ENCODE measurements around the gene NLGN1. TPM values are rescaled to one million over a fixed set of nuclear protein-coding genes. Genes with fewer than 3 reads are reported as not detected.
A peak's percentile ranks its signal among the peaks of the same experiment; 100 is the strongest.

NLGN1 gene
- total and polyA plus RNA-seq, 9 of the 15 experiments (the other 6 are each of a cell fraction or from before 2014, with no cell fraction given), result under 0.01 to 0.01 TPM; not detected in 7

GRCh38 chr3:174000675-174001074 lies 603.1 kb downstream of the NLGN1 start:
- no peaks in the 10 kb centered on the region for H3K36me3 ChIP-seq (ENCODE audit: control insufficient read depth, insufficient read depth, low read length)
- no peaks in the 10 kb centered on the region for H4K20me1 ChIP-seq (replicated peaks; ENCODE audit: control insufficient read depth, insufficient read depth, low read length)
- no peak overlapping the region for H3K9ac ChIP-seq (ENCODE audit: insufficient read depth in 1 of 2, low read depth in 2 of 2, low read length in 2 of 2)
- TF ChIP-seq ZNF57 (CRISPR knock-in tag; IDR thresholded peaks at IDR 0.05) (no peak), MAFG (tag; conservative IDR thresholded peaks at IDR 0.05) (no peak), PRPF4 (IDR thresholded peaks at IDR 0.05; ENCODE audit: insufficient read depth, low read depth, low read length, poor library complexity, severe bottlenecking) (no peak), ZNF707 (CRISPR knock-in tag; conservative IDR thresholded peaks at IDR 0.05) (no peak), FOS (IDR thresholded peaks at IDR 0.05; ENCODE audit: extremely low read depth, insufficient read length) (no peak), CBFA2T3 (IDR thresholded peaks at IDR 0.05) (no peak), MEF2D (tag; conservative IDR thresholded peaks at IDR 0.05; ENCODE audit: low read depth) (no peak), NR3C1 (CRISPR knock-in tag; IDR thresholded peaks at IDR 0.05) (no peak)
- H2AFZ ChIP-seq (ENCODE audit: low read depth, low read length), result no peak overlapping the region
- intact Hi-C loops (cut with micrococcal nuclease), result no loop called here
- in situ Hi-C loops (cut with MboI), result no loop called here
- H3K79me2 ChIP-seq (ENCODE audit: control insufficient read depth, insufficient read depth, low read length), result no peaks in the 10 kb centered on the region
- no peak for ATAC-seq
- WGBS (ENCODE audit: insufficient coverage, low coverage, missing lambda C conversion rate), result 0% methylated on average over 1 of the region's 1 CpG
- no TSS peak for BruUV-seq (replicated peaks)
- DNase-seq (ENCODE audit: extremely low read depth in 1 of 4, low spot score in 3 of 4), result no peak
- CTCF ChIA-PET (ENCODE audit: low intra/inter-chr PET ratio), result no interaction called here
- no peak overlapping the region for H3K4me3 ChIP-seq
- no peak for FAIRE-seq
- 0 out of 2 replicates have a peak, but pooled peaks cover 4% of the 10 kb centered on the region for H3K9me3 ChIP-seq (replicated peaks; ENCODE audit: control insufficient read depth, insufficient read depth, low read depth, low read length)
- no peak overlapping the region for H3K27ac ChIP-seq (ENCODE audit: extremely low read depth, low read depth, low read length)
- POLR2A ChIA-PET, result no interaction called here
- H3K4me2 ChIP-seq (ENCODE audit: insufficient read depth, low read length), result no peak overlapping the region
- H3K4me1 ChIP-seq (replicated peaks in 1 of 2; ENCODE audit: control insufficient read depth in 2 of 2, insufficient read depth in 2 of 2, low read length in 2 of 2), result no peaks in the 10 kb centered on the region
- H3K9me1 ChIP-seq (ENCODE audit: control insufficient read depth, insufficient read depth, low read length), result no peaks in the 10 kb centered on the region
- no peaks in the 10 kb centered on the region for H3K27me3 ChIP-seq (ENCODE audit: control insufficient read depth in 2 of 2, insufficient read depth in 2 of 2, low read length in 2 of 2)

GRCh38 chr3:174002543-174002942 lies 605.0 kb downstream of the NLGN1 start:
- TF ChIP-seq MTA3 (IDR thresholded peaks at IDR 0.05; ENCODE audit: borderline replicate concordance) (no peak), RAD21 (CRISPR knock-in tag; conservative IDR thresholded peaks at IDR 0.05 in 1 of 2, IDR thresholded peaks at IDR 0.05 in 1 of 2) (peak in 1 of 2 experiments; percentile 4; a peak in 1 of 4 replicates), GTF2F1 (IDR thresholded peaks at IDR 0.05; ENCODE audit: low read depth, low read length) (no peak), ZNF507 (tag; conservative IDR thresholded peaks at IDR 0.05) (no peak)
- no peaks in the 10 kb centered on the region for H3K27me3 ChIP-seq (ENCODE audit: control insufficient read depth in 2 of 2, insufficient read depth in 2 of 2, low read length in 2 of 2)
- no peaks in the 10 kb centered on the region for H3K4me1 ChIP-seq (replicated peaks in 1 of 2; ENCODE audit: control insufficient read depth in 2 of 2, insufficient read depth in 2 of 2, low read length in 2 of 2)
- H3K9ac ChIP-seq (ENCODE audit: insufficient read depth in 1 of 2, low read depth in 2 of 2, low read length in 2 of 2), result no peak overlapping the region
- H3K36me3 ChIP-seq (ENCODE audit: control insufficient read depth, insufficient read depth, low read length), result no peaks in the 10 kb centered on the region
- H4K20me1 ChIP-seq (replicated peaks; ENCODE audit: control insufficient read depth, insufficient read depth, low read length), result no peaks in the 10 kb centered on the region
- FAIRE-seq (no peak), DNase-seq (ENCODE audit: extremely low read depth in 1 of 4, low spot score in 3 of 4) (no peak), ATAC-seq (no peak)
- H3K4me2 ChIP-seq (ENCODE audit: insufficient read depth, low read length), result no peak overlapping the region
- no peaks in the 10 kb centered on the region for H3K9me1 ChIP-seq (ENCODE audit: control insufficient read depth, insufficient read depth, low read length)
- intact Hi-C loops (cut with micrococcal nuclease) (no loop called here), in situ Hi-C loops (cut with MboI) (no loop called here)
- WGBS (ENCODE audit: insufficient coverage, low coverage, missing lambda C conversion rate), result 0% methylated on average over 1 of the region's 1 CpG
- 0 out of 2 replicates have a peak, but pooled peaks cover 4% of the 10 kb centered on the region for H3K9me3 ChIP-seq (replicated peaks; ENCODE audit: control insufficient read depth, insufficient read depth, low read depth, low read length)
- H3K79me2 ChIP-seq (ENCODE audit: control insufficient read depth, insufficient read depth, low read length), result no peaks in the 10 kb centered on the region
- CTCF ChIA-PET (ENCODE audit: low intra/inter-chr PET ratio), result no interaction called here
- BruUV-seq (replicated peaks), result no TSS peak
- H2AFZ ChIP-seq (ENCODE audit: low read depth, low read length), result no peak overlapping the region
- H3K27ac ChIP-seq (ENCODE audit: extremely low read depth, low read depth, low read length), result no peak overlapping the region
- no peak overlapping the region for H3K4me3 ChIP-seq
- POLR2A ChIA-PET, result no interaction called here
